RPMI7951 (cell line): ENCODE results near the gene WASF2. TPM values are rescaled to one million over a fixed set of nuclear protein-coding genes. Genes with fewer than 3 reads are reported as not detected.
A peak's percentile ranks its signal among the peaks of the same experiment; 100 is the strongest.

Experiments used
- DNase-seq: peaks from one replicate; pipeline ENCODE4 v3.0.0-alpha.2; 2012; ENCODE audit warnings: low read depth
- total RNA-seq: library from RNA; depleted of rRNA; stranded (reverse); fragments of >200 nt; shearing (Covaris generic); gene quantifications from 2 replicates; pipeline ENCODE4 v1.2.3, GENCODE V29; 2014

WASF2 gene
- total RNA-seq, 1 experiment from 2014 or later = 15.1 TPM

GRCh38 chr1:27377760-27378495, 112.0 kb downstream of the WASF2 start:
- no peak for DNase-seq

- DNase-seq = no peak
Observed at GRCh38 chr1:27374362-27375086, 115.4 kb downstream of the WASF2 start, which contains the start of gene FCN3. TSS of gene FCN3 (minus strand) at chr1:27374824. CDS start at chr1:27374818, 6 bp downstream.

- no peak for DNase-seq
Observed at GRCh38 chr1:27372808-27373690, 116.9 kb downstream of the WASF2 start.

GRCh38 chr1:27372022-27372807, 117.8 kb downstream of the WASF2 start:
- DNase-seq = no peak

DNA sequence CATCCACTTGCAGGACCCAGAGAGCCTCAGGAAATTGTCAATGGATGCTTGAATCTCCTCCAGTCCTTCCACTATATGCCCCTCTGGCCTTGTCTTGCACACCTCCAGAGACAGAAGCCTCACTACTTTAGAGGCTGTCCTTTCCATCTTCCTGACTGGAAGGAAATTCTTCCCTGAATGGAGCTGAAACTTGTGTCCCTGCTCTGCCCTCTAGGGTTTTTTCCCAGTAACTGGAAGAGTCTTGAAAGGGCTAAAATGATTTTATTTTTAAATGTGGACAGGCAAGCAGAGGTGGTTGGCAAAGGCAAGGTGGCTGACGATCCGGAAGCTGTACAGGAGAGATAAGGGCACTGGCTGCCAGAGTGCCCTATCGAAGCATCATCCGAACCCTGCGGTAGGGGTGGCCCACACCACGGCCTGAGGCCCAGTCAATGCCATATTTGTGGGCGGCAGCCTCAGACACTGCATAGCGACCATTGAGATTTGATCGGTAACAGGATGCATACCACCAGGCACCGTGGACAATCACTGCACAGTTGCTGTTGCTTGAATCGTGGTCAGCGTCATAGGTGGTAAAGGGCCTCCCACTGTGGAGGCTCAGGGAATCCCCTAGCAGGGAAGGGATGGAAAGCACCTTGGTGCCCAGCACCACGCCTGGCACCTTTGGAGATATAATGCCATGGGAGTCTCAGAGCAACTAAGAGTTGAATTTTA, 120.9 kb downstream of the WASF2 start:
- no peak for DNase-seq

DNA sequence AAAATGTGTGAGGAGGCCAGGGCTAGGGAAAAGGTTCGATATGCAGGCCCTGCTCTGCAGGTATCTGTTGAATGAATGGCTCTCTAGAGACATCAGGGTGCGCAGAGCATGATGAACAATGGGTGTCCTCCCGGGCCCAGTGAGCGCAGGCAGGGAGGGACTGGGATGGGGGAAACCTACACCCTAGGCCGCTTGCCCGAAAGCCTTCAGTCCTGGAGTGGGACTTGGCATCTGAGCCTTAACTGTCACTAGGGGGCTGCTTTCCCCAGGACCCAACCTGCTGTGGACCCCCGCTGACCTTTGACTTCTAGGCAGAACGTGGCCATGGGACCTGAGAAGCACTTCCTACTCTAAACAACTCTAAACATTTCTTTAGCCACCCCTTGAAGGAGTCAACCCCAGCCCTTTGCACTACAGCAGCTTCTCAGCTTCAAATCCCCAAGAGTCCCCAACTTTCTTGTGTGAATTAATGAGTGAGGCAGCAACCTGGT, 122.8 kb downstream of the WASF2 start:
- no peak for DNase-seq

DNA sequence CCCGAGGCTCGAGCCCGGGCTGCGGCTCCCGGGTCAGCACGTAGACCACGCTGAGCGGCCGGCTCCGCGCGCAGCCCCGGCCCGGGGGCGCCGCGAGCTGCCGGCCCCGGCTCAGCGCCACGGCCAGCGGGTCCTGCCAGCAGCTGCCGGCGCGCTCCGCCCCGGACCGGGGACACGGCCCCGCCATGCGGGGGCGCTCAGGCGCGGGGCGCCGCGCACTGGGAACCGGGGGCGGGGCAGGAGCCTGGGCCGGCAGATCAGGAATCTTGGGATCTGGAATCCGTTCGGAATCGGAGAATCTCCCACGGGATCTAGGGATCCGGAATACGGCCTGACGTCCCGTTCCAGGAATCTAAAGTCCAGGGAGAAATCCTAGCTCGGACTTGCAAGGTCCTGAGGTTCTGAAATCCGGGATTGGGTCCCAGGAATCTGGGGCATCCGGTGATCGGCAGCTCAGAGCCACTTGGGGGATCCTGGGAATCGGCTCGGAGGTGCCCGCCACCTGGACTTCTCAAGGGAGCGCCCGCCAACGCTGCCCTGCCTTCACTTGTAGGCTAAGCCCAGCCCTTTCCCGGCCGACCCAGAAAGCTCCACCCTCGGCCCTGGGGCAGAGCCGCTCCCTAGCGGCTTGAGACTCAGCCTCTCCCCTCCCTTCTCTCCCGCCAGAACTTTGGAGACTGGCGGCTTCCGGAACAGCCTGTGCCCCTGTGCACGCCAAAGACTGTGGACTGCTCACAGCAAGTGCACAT, 123.4 kb downstream of the WASF2 start, which contains the start of gene MAP3K6:
MAP3K6 (minus strand) TSS at position 551 of the 749 bp plus-strand sequence; CDS start at position 187, 364 bp downstream.
- DNase-seq = peak; percentile 87

DNA sequence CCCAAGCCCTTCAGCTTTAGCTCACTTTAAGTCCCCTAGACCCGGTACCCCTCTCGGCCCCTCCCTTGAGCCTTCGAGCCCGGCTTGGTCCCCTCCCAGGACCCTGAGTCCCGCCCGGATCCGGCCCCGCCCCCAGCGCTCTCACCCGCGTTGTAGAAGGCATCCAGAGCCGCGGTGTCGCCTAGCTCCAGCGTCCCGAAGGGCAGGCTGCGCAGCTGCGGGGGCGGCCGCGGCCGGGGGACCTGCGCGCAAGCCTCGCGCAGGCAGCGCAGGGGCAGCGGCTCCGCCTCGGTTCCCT, 123.9 kb downstream of the WASF2 start:
- peak; percentile 83 for DNase-seq

DNA sequence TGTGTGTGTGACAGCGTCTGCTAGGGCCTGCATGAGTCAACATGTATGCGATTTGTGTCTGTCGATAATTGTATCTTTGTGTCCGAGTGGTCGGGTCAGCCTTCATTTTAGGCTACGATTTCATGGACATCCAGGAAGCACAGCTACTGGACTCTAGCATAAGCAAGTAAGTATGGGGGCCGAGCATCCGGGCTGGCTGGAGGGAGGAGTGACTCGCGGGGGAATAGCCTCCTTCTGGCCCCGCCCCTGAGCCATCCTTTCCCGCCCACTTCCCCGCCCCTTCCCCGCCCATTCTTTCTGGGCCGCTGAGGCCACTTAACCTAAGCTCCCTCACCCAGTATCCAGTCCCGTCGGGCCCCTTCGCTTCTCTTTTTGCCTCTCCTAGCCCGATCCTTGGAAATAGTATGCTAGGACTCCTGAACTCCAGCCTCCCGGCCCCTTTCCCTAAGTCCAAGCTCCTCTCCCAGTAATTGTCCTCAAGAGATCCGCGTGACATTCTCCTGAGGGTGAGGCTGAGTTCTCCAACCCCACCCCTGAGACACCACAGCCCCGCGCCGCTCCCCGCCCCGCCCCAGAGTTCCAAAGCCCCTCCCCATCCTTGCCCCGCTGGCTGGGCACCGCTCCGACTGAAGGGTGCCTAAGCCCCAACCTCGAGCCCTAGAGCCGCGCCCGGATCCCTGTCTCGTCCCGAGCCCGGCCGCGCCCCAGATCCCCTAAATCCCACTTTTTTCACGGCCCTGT, 124.4 kb downstream of the WASF2 start:
- DNase-seq = peak; percentile 88

- no peak for DNase-seq
Observed at GRCh38 chr1:27364696-27365371, 125.1 kb downstream of the WASF2 start.

DNA sequence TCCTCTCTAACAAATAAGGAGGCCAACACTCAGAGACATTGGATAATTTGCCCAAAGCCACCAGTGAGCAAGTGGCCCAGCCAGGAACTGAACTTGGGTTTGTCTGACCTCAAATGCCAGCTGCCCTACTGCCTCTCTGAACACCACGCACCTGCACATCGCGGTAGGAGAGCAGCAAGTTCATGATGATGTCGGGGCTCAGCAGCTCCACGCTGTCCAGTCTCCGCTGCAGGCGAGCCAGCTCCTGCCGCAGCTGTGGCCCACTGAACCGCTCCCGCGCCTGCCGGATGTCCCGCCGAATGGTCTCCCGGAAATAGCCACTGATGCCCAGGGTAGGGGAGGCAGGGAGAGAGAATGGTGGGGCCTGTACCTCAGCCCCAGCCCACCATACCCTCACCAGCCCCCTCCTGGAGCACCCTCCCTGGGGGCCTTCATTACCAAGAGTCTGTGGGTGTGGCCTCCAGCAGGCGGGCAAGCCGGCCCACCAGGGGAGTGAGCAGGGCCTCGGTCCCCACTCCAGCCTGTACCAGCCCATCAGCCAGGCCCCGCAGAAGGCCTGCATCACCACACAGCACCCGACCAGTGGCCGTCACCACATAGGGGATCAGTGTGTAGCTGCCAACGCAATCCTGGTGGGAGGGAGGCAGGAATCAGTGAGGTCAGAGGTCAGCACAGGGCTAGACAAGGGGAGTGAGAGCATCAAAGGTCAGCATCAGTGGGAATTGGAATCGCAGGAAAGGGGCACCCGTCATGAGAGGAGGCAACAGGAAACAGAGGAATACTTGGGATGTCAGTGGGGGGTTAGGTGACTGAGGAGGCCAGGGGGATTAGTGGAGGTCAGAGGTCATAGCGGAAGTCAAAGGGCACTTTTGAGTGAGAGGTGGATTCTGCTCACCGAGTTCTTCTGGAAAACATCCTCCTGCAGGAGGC, 125.9 kb downstream of the WASF2 start:
- DNase-seq = no peak

DNA sequence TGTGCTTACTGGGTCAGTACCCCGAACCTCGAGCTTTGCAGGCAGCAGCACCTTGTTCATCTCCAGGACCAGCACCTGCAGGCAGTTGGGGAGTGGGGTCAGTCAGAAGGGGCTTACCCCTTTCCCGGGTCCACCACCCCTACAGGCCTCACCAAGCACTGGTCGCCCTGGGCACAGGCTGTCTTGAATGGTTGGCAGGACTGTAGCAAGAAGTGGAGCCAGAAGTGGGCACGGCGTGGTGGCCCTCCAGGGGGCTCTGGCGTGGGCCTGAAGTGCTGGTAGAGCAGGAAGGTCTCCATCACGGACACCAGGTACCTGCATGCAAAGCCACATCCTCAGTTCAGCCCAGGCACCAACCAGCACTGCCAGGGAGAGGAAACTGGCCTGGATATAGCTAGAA, 128.4 kb downstream of the WASF2 start:
- DNase-seq = no peak

GRCh38 chr1:27361044-27361402, 128.9 kb downstream of the WASF2 start:
- no peak for DNase-seq

GRCh38 chr1:27360159-27361043, 129.6 kb downstream of the WASF2 start:
- no peak for DNase-seq

DNA sequence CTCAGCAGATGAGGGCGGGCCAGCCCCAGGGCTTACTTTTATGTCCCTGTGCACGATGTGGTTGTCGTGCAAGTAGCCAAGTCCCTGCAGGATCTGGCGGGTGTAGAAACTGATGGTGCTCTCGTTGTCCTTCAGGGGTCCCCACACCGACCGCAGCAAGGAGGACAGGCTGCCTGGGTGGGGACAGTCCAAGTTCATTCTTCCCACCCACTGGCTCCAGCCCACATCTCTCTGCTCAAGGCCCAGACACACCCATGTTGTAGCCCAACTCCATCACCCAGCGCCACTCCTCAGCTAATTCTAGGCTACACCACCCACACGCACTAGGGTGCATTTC, 130.2 kb downstream of the WASF2 start:
- DNase-seq = no peak

- DNase-seq = no peak
Observed at GRCh38 chr1:27358928-27359313, 131.0 kb downstream of the WASF2 start.
